GM12865 (cell line): ENCODE results near the gene YWHAE.
A peak's percentile ranks its signal among the peaks of the same experiment; 100 is the strongest.

Experiments
- DNase-seq: peaks from one replicate; pipeline ENCODE4 v3.0.0; 2010; ENCODE audit warnings: low read depth
- H3K4me3 ChIP-seq: 2 replicates; pipeline ENCODE4 v1.5.1; 2011; ENCODE audit warnings: mild to moderate bottlenecking, low read depth, low read length, control low read depth
- CTCF ChIP-seq: IDR thresholded peaks from 2 replicates; pipeline ENCODE4 v1.5.1; 2011; ENCODE audit warnings: low read length, control low read depth, low read depth, inconsistent platforms; ENCODE audit not compliant: insufficient read depth; ENCODE audit errors: missing control alignments

Gene YWHAE

GRCh38 chr17:1372618-1373017 lies 27.4 kb downstream of the YWHAE start:
- TF ChIP-seq CTCF: no peak
- no peak for DNase-seq
- no peak overlapping the region for H3K4me3 ChIP-seq

- H3K4me3 ChIP-seq: no peak overlapping the region
- no peak for TF ChIP-seq CTCF
- DNase-seq: no peak
Measured at GRCh38 chr17:1371893-1372590, 28.0 kb downstream of the YWHAE start.

- H3K4me3 ChIP-seq: no peak overlapping the region
- DNase-seq: no peak
- no peak for TF ChIP-seq CTCF
Measured at GRCh38 chr17:1368588-1368987, 31.4 kb downstream of the YWHAE start.

GRCh38 chr17:1367351-1367745 lies 32.7 kb downstream of the YWHAE start:
- H3K4me3 ChIP-seq: no peak overlapping the region
- TF ChIP-seq CTCF: no peak
- DNase-seq: no peak

- no peak for DNase-seq
- no peak for TF ChIP-seq CTCF
Measured at GRCh38 chr17:1366234-1366633, 33.8 kb downstream of the YWHAE start.

GRCh38 chr17:1365445-1366039 lies 34.5 kb downstream of the YWHAE start:
- no peak overlapping the region for H3K4me3 ChIP-seq
- peak; percentile 85 for DNase-seq
- TF ChIP-seq CTCF: peak; percentile 80

More at GRCh38 chr17:1366234-1366633, 33.8 kb downstream of the YWHAE start:
- no peak overlapping the region for H3K4me3 ChIP-seq

- TF ChIP-seq CTCF: no peak
- H3K4me3 ChIP-seq: no peak overlapping the region
- peak; percentile 74 for DNase-seq
Measured at GRCh38 chr17:1362964-1363363, 37.1 kb downstream of the YWHAE start.
